ENCODE measurements around the gene ARL5B. TPM values are rescaled to one million over a fixed set of nuclear protein-coding genes. Genes with fewer than 3 reads are reported as not detected.

Gene ARL5B
- total RNA-seq, 4 donors from 2014 or later, result 10.7 to 37.3 (median 18.2) TPM

DNA sequence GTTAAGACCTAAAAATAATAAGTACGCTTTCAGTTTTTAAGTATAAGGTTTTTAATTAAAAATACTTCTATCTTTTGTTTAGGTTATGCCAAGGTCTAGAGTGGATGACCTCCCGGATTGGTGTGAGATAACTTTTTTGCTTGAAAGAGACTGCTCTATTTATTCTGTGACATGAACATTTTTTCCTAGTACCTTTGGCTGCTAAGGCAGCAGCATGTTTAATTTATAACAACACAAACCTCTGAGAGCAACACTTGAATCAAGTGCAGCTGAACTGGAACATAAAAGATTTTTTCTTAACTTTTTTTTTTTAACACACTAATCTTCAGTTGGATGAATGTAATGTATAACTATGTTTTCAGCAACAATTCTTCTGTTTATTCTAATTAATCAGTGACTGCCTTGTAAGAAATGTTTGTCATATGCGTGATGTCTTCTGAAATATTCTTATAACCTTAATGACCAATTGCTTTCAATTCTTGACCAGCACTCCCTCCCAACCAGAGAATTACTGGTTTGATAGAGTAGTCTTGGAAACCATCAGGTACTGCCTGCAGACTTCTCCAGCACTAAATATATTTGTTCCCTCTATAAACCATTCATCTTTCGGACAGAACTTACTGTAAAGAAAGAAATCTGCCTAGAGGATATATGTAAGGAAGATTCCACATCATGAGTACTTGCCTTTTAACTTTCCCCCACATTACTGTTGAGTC lies 16.0 kb downstream of the ARL5B start:
- TF ChIP-seq, protein P1, sequence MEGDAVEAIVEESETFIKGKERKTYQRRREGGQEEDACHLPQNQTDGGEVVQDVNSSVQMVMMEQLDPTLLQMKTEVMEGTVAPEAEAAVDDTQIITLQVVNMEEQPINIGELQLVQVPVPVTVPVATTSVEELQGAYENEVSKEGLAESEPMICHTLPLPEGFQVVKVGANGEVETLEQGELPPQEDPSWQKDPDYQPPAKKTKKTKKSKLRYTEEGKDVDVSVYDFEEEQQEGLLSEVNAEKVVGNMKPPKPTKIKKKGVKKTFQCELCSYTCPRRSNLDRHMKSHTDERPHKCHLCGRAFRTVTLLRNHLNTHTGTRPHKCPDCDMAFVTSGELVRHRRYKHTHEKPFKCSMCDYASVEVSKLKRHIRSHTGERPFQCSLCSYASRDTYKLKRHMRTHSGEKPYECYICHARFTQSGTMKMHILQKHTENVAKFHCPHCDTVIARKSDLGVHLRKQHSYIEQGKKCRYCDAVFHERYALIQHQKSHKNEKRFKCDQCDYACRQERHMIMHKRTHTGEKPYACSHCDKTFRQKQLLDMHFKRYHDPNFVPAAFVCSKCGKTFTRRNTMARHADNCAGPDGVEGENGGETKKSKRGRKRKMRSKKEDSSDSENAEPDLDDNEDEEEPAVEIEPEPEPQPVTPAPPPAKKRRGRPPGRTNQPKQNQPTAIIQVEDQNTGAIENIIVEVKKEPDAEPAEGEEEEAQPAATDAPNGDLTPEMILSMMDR (IDR thresholded peaks at IDR 0.05), result no peak
- DNase-seq (ENCODE audit: low spot score), result no peak
- ATAC-seq (ENCODE audit: low FRiP score), result no peak

DNA sequence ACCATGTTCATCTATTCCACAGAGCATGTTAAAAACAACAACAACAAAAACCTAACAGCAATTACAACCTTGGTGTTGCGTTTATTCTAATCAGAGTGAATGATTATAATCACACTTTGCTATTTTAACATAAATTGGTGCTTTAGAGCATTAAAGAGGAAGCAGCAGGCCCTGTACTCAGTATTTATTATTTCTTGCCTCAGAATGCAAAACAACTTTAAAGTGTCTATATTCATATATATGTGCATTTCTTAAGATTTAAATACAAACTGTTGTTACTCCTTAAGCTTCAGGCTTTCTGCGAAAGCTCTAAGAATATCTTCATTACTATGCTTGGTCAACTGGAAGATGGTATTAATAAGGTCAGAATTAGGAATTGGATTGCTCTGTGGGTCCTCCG lies 21.5 kb downstream of the ARL5B start:
- TF ChIP-seq, protein P1 (IDR thresholded peaks at IDR 0.05), result no peak
- no peak for ATAC-seq (ENCODE audit: low FRiP score)
- no peak for DNase-seq (ENCODE audit: low spot score)

DNA sequence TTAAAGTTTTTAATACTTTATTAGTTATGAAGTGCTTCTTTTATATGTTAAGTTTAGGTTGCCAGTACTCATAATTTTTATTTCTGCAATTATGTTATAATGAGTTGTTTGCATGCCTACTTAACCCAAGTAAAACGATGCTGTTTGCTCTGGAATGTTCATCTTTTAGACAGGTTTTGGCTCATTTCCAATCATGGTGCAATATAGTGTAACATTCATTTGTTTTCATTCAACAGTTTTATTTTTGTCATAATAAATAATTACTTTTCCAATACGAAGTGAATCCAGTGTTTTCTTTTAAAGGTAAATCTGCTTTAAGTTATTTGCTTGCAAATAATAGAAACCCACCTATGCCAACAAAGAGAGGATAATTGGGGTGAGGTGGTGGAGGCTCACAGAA lies 22.1 kb downstream of the ARL5B start:
- TF ChIP-seq, protein P1 (IDR thresholded peaks at IDR 0.05), result no peak
- ATAC-seq (ENCODE audit: low FRiP score), result no peak

DNA sequence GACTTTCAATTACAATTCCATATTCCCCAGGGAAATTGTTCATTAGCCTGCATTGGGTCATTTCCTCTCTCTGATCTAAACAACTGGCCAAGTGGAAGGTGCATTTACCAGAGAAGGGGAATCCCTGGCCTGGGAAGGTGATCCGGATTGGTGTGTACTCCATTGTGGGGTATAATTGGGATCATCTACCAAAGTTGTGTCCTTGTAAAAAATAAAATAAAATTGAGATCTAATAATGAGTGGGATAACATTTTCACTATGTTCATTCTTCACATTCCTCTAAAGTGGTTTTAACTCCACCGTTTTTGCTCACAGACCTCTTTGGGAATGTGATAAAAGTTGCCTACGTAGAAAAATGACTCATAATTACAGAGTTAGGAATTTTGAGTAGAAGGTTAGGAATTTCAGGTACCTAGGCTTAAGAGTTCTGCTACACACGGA lies 22.8 kb downstream of the ARL5B start:
- DNase-seq (ENCODE audit: low spot score) (no peak), ATAC-seq (ENCODE audit: low FRiP score) (peak; percentile 60)
- TF ChIP-seq, protein P1 (IDR thresholded peaks at IDR 0.05), result no peak

More for the DNA sequence above, 22.1 kb downstream of the ARL5B start:
- no peak for DNase-seq (ENCODE audit: low spot score)

DNA sequence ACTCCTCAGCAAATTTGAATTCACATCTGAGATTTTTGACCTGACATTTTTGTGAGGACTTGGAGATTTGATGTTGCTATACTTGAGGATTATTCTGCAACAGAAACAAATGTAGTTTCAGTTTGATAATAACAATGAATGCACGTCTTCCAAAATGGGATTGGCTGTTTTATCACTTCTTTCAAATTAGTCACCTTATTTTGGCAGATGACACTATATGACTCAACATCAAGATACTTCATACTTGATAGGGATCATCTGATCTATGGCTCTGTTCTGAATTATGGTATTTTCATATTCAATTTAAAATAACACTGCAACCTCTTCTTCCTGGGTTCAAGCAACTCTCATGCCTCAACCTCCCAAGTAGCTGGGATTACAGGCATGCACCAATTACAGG lies 24.2 kb downstream of the ARL5B start:
- ATAC-seq (ENCODE audit: low FRiP score), result no peak
- no peak for DNase-seq (ENCODE audit: low spot score)
- TF ChIP-seq, protein P1 (IDR thresholded peaks at IDR 0.05), result no peak

- DNase-seq (ENCODE audit: low spot score), result no peak
- no peak for ATAC-seq (ENCODE audit: low FRiP score)
- TF ChIP-seq, protein P1 (IDR thresholded peaks at IDR 0.05), result no peak
Measured at GRCh38 chr10:18684416-18684815, 25.2 kb downstream of the ARL5B start.

DNA sequence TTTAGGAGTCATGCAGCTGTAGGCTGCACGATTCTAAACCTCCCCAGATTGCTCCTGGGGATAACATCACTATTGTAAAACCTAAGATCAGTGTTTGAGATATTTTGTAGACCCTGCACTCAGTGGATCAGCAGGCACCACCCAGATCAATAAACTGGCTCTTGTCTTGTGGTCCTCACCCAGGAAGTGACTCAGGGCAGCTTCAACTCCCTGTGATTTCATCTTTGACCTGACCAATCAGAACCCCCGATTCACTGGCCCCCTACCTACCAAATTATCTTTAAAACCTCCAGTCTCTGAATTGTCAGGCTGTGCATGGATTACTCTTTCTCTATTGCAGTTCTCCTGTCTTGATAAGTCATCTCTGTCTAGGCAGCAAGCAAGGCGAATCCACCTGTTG lies 25.7 kb downstream of the ARL5B start:
- ATAC-seq (ENCODE audit: low FRiP score) (no peak), DNase-seq (ENCODE audit: low spot score) (no peak)
- TF ChIP-seq, protein P1 (IDR thresholded peaks at IDR 0.05), result no peak
